GM11168 (cell line): Measurements from ENCODE around the gene PLEKHG4.

Source experiments
- in situ Hi-C: fragments of 300-500 bp; cut with MboI; formaldehyde crosslinking; loops from one replicate; pipeline ENCODE4 v1.12.0; 2022; ENCODE audit warnings: low sequenced_read_pairs; ENCODE audit not compliant: unreplicated experiment

The PLEKHG4 gene

DNA sequence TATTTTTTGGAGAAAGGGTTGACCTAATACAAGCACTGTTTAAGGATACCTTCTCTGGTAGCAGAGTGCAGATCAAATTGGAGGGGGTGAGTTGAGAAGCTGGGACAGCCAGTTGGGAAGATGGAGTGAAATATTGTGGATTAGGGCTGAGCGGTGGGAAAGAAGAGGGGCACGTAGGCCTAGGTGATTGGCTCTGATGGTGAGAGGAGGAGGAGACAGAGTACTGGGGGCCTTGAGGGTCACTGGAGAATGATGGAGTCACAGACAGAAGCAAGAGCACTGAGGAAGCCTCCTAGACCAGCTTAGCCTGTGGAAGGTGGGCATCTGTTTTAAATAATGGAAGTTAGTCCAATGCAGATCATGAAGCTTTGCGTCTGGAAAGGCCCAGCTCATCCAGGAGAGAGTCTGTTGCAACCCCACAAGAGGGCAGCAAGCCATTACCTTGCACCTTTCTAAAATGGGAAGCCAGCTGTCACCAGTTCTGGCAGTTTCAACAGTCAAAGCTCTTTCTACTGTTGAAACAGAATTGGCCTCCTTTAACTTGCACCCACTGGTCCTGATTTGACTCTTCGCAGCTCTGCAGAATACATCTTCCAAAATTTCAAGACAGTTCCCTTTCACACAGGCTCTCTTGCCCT, 18.8 kb upstream of the PLEKHG4 start:
- in situ Hi-C loops: no loop called here

DNA sequence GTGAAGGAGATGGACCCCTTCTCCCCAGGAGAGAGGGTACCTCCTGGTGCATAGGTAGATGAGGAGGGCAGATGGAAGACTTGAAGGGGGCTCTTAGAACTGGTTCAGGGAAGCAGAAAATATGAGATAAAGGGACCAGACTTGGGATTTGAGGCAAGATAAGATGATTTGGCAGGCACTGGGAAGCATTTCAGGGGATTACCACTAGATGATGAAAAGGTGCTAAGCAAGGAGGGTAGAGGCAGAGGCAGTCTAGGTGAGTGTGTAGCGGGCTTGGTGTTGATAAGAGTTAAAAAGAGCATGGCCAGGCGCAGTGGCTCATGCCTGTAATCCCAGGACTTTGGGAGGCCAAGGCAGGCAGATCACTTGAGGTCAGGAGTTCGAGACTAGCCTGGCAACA, 16.1 kb upstream of the PLEKHG4 start:
- in situ Hi-C loops: no loop called here

DNA sequence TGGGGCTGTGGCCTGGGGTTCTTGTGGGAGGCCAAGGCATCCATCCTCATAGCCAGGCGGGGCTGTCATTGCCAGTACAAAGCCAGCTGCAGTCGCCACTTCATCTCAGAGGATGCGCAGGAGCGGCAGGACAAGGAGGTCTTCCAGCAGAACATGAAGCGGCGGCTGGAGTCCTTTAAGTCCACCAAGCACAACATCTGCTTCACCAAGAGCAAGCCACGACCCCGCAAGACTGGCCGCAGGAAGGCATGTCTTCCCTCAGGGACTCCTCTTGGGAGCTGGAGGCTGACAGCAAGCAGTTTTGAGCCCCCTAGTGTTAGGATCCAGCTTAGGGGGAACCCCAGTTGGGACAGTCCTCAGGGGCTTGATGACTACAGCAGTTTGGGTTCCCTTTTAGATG, 15.1 kb upstream of the PLEKHG4 start:
- in situ Hi-C loops: no loop called here

DNA sequence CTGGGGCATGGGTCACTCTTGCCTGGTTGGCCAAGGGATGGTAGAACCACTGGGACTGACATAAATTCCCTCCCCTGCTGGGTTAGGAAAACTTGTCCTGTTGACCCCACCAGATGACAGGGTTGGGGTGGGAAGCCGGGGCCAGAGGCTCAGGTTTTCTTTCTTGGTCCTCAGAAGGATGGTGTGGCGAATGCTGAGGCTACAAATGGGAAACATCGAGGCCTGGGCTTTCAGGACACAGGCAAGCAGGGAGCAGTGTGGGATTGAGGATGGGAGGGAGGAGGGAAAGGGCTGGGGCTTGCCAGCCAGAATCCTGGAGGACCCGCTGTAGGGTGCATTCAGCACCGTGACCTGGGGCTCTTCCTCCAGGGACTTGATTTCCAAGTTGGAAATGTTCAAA, 14.5 kb upstream of the PLEKHG4 start:
- in situ Hi-C loops: no loop called here

DNA sequence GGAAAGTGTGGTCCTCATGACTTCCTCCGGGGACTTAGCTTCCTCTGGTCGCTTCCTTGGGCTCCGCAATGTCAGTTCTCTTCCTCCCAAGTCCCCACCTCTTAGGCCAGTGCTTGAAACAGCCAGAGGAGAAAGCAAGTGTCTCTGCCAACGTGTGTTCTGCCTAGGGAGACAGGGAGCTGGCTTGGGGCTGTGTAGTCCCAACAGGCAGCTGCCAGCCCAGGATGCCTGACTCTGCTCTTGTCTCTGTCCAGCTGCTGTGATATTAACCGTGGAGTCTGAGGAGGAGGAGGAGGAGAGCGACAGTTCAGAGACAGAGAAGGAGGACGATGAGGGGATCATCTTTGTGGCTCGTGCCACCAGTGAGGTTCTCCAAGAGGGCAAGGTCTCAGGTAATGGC, 13.5 kb upstream of the PLEKHG4 start:
- in situ Hi-C loops: no loop called here

DNA sequence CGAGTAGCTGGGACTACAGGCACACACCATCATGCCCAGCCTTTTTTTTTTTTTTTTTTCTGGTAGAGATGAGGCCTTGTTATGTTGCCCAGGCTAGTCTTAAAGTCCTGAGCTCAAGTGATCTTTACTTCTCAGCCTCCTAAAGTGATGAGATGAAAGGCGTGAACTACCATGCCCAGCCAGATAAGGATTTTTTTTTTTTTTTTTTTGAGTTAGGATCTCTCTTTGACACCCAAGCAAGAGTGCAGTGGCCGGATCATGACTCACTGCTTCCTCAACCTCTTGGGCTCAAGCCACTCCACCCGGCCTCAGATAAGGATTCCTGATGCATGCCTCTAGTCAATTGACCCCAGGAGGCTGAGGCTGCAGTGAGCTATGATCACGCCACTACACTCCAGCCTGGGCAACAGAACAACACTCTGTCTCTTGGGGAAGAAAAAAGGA, 11.2 kb upstream of the PLEKHG4 start:
- in situ Hi-C loops: no loop called here

DNA sequence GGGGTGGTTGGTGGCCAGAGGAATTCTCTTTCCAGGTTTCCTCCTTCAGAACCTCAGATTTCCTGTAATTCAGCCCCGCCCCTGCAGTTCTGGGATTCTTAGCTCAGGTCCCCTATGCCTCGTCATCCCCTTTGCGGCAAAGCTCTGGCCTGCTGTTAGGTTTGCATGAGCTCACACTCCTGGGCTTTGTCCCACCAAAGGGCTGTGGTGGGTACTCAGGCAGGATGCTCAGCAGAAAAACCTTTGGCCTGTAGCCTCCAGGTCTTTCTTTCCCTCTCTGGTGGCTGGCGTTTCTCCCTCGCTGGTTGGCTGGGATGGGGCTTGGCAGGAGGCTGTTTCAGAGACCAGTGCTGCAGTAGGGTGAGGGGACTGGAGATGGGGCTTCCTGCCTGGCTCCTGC, 9.6 kb upstream of the PLEKHG4 start:
- in situ Hi-C loops: no loop called here

DNA sequence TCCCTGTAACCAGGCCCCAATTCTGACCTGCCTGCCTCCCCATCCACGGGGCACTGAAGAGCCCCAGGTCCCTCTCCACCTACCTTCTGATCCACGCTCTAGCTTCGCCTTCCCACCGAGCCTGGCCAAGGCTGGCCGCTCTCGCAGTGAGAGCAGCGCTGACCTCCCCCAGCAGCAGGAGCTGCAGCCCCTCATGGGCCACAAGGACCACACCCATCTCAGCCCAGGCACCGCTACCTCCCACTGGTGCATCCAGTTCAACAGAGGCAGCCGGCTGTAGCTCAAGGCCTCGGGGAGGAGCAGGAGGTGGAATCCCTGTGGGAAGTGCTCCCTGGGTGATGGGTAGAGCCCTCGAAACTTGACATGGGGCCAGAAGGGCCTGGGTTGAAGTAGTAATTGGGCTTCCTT, 8.4 kb upstream of the PLEKHG4 start:
- in situ Hi-C loops: no loop called here

DNA sequence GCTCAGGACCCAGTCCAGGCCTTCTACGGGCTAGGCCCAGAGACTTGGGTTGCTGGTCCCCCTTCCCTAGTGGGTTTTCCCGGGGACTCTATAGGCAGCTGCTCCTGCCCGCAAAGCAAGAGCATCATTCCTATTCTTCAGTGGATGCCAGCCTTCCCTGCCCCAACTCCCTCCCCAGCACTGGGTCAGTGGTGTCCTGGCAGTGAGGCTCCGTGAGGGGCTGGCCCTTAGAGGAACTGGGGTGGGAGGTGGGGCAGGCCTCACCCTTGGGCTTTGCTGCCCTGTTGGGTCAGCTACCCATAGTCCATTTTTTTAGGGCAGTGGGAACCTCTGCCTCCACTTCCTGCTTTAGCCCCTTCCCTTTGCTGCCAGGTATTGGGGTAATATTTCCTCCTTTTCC, 7.9 kb upstream of the PLEKHG4 start:
- in situ Hi-C loops: no loop called here

DNA sequence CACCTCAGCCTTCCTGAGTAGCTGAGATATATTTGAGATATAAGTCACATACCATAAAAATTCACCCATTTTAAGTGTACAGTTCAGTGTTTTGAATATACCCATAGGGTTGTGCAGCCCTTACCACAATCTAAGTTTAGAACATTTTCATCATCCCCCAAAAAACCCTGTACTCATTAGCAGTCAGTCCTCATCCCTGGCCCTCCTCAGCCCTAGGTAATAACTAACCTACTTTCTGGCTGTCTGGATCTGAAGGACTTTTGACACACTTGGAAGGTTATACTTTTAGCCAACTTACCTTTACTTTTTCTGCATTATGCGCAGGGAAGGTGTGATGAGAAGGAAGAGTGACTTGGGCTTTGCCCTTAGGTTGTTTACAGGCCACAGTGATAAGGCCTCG, 4.0 kb upstream of the PLEKHG4 start:
- in situ Hi-C loops: no loop called here

DNA sequence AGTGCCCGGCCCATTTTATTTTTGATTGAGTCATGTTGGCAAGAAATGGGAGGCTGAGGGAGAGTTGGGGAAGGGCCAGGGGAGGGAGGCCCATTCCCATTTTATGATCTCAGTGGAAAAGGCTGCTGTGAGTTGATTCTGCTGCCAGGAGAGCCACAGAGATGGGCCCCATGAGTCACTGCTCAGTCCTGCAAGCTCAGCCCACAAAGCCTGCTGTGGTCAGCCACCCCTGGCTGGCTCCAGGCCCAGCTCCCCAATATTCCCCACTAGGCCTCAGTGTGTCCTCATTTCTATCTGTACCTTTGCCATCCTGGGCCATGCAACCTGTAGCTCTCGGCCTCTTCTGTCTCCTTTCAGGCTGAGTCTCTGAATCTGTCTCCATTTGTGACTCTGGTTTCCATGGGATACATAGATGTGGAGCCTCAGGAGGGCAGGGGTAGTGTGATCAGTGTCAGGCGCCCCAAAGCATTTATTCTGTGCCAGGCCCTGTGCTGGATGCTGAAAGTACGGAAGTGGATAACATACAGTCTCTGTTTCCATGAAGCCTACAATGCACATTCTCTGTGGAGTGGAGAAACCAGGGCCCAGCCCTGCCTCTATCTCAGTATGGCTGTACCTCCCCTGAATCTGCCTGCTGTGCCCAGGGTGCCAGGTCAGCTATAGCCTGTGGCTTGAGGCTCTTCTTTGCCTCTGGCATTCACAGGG, 1.9 kb upstream of the PLEKHG4 start:
- in situ Hi-C loops: no loop called here

DNA sequence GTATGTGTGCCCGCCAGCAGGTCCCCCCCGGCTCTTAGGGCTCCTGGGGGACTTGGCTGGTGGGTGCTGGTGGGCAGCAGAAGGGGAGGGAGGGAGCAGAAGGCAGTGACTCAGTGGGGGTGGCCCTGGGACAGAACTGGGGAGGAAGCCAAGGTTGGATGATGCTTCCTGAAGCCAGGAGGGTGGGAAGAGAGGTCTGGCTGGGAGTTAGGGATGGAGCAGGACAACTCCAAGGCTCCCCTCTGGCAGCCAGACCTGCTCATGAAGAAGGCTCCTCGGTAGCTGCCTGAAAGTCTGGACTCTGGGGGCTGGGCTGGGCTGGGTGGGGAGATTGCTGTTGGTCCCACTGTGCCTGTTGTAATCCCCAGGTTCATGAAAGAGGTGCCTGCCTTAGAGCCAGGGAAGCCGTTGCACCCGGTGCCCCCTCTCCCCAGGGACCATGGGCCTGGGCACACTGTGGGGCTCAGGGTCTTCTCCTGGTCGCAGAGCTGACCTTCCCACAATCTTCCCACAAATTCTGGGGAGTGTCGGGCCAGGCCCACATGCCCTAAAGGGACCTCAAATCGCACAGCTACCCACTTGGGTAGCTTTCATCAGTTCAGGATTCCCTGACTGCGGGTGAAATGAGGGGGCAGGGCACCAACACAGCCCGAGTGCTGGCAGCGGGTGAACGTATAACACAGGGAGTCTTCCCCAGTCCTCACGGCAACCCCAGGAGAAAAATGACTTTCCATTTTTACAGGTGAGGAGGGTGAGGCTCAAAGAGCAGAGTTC, 1.1 kb upstream of the PLEKHG4 start:
- in situ Hi-C loops: no loop called here

DNA sequence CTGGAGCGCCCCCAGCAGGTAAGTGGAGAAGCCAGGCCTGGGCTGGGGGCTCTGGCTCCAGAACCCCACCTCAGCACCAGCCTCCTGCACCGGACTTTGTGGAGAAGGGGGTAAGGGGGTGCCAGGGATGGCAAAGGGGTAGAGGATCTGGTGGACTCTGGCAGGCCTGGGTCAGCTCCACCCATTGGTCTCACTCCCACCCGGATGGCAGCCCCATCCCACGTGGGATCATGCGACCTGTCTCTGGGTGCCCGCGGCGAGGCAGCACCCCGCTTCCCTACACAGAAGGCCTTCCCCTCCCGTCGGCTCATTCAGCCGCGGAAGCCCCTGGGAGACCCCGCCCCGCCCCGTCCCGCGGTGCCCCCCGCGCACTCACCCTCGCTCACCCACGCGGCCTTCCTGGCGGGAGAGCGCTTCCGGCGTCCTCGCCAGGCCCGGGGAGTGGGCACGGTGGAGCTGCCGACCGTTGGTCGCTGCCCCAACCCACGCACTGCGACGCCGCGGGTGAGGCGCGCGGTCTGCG, 498 bp upstream of the PLEKHG4 start:
- in situ Hi-C loops: no loop called here

DNA sequence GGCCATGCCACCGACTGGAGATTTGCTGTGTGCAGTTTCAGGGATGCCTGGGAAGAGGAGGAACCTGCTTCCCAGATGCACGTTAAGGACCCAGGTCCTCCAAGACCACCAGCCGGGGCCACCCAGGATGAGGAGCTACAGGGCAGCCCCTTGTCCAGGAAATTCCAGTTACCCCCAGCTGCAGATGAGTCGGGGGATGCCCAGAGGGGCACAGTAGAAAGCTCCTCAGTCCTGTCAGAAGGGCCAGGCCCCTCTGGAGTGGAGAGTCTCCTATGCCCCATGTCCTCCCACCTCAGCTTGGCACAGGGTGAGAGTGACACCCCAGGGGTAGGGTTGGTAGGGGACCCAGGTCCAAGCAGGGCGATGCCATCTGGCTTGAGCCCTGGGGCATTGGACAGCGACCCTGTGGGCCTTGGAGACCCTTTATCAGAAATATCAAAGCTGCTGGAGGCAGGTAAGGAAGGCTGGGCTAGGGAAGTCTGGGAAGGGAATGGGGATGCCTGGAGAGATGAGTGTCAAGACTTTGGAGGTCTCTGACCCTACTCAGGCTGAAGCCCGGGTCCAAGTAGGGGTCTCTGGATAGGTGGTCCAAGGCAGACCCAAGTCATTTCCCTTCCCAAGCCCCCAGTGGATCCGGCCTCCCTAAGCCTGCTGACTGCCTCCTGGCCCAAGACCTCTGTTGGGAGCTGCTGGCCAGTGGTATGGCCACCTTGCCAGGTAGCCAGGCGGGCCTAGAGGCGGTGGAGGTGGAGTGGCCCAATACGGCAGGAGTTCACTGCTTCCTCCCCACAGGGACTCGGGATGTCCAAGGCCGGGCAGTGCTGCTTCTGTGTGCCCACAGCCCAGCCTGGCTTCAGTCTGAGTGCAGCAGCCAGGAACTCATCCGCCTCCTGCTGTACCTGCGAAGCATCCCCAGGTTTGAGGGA, 1.0 kb downstream of the PLEKHG4 start:
- in situ Hi-C loops: no loop called here

DNA sequence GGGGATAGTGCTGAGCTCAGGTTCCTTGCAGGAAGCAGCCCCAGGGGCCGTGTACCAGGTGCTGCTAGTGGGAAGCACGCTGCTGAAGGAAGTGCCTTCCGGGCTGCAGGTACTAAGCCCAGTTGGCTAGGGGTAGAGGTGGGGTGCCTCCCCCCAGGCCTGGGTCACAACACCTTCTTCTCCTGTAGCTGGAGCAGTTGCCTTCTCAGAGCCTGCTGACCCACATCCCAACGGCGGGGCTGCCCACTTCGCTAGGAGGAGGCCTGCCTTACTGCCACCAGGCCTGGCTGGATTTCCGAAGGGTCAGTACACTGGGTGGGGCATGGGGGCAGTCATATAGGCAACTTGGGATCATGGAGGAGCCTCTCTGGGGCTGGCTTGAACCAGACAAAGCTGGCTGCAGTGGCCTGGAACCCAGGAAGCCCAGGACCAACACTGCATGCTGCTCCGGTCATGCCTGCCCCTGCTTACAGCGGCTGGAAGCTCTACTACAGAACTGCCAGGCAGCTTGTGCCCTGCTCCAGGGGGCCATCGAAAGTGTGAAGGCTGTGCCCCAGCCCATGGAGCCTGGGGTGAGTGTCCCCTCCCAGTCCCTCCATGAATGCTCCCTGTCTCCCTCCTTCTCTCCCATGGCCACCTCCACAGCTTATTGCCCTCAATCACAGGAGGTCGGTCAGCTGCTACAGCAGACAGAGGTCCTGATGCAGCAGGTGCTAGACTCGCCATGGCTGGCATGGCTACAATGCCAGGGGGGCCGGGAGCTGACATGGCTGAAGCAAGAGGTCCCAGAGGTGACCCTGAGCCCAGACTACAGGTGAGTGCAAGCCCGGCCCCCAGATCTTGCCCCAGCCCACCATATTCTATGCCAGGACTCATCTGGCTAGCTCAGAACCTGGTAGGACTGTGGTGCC, 2.5 kb downstream of the PLEKHG4 start:
- in situ Hi-C loops: no loop called here

DNA sequence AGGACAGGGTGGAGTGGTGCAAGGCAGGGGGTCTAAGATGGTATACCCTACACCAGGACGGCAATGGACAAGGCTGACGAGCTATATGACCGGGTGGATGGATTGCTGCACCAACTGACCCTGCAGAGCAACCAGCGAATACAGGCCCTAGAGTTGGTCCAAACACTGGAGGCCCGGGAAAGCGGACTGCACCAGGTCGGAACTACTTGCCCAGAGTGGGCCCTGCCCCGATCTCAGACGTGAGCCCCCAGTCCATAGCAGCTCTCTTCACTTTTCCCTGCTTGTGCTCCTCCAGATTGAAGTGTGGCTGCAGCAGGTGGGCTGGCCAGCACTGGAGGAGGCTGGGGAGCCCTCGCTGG, 3.1 kb downstream of the PLEKHG4 start:
- in situ Hi-C loops: no loop called here

DNA sequence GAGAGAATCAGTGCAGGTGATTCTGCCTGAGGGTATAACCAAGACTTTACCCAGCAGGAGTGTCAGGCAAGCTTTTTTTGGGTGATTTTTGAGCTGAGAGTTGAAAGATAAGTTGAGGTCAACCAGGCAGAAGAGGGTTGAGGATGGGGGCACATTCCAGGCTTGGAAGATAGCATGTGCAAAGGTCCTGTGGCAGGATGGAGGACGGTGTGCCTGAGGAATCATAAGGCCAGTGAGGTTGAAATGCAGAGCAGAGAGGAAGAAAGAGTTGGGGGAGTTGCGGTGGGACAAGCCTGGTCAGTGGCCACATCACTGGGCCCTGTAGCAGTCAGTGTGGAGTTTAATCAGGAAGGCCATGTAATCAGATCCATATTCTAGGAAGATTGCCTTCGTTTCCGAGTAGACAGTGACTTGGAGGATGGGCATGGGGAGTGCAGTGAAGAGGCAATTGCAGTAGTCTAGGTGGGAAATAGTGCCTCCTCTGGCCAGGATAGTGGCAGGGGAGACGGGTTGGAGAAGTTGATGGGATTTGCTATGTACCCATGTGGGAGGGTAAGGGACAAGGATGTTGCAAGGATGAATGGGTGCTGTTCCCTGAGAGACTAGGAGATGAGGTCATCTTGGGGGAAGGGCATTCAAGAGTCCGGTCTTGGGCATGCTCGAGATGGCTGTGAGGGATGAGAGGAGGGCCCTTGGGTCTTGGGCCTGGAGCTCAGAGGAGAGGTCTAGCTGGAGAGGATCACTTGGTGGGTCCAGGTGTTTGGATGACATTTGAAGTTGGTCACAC, 3.9 kb downstream of the PLEKHG4 start:
- in situ Hi-C loops: no loop called here

DNA sequence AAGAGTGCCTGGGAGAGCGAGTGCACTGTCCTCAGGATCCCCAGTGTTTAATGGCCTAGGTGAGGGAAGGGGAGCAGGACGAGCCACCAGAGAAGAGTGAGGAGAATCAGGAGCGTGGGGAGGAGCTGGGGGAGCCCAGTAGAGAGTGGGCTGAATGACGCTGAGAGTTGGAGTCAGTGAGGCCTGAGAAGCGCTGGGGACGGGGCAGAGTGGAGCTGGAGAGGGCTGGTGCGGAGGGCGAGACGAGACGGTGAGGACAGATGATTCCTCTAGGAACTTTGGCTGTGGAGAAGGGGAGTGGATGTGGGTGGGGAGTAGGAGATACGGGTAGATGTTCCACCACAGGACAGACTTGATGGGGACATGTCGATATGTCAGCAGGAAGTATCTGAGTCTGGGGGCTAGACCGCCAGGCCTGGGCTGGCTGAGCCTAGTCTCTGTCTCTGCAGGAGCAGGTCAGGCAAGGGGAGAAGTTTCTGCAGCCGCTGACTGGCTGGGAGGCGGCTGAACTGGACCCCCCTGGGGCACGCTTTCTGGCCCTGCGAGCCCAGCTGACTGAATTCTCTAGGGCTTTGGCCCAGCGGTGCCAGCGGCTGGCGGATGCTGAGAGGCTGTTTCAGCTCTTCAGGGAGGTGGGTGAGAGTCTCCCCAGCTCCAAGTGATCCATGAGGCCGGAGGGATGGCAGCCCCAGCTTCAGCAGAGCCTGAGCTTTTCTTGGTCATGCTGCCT, 4.7 kb downstream of the PLEKHG4 start:
- in situ Hi-C loops: no loop called here
